ENCODE data around the gene SCO2.
A peak's percentile ranks its signal among the peaks of the same experiment; 100 is the strongest.

The SCO2 gene

GRCh38 chr22:50489363-50490243 is 35.8 kb downstream of the SCO2 start:
- DNase-seq: no peak

- DNase-seq: no peak
Observed at GRCh38 chr22:50488886-50489285, 36.5 kb downstream of the SCO2 start.

DNA sequence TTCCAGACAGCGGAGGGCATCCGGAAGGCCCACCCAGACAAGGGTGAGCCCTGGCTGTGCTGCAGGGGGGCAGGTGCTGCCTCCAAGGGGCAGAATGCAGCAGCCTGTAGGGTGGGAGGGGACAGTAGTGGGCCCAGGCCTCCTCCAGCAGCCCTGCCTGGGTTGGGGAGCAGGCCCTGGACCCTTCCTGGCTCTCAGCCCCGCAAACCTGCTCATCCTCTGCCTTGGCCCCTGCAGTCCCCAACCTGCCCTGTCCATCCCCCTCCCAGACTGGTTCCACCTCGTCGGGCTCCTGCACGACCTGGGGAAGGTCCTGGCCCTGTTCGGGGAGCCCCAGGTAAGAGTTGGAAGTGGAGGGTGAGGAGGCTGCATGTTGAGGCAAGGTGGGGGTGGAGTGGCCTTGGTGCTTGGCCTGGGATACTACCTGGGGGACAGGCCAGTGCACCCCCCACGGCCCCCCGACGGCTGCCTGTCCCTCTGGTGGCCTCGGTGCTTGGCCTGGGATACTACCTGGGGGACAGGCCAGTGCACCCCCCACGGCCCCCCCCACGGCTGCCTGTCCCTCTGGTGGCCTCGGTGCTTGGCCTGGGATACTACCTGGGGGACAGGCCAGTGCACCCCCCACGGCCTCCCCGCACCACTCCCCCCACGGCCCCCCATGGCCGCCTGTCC is 37.3 kb downstream of the SCO2 start:
- no peak for DNase-seq

DNA sequence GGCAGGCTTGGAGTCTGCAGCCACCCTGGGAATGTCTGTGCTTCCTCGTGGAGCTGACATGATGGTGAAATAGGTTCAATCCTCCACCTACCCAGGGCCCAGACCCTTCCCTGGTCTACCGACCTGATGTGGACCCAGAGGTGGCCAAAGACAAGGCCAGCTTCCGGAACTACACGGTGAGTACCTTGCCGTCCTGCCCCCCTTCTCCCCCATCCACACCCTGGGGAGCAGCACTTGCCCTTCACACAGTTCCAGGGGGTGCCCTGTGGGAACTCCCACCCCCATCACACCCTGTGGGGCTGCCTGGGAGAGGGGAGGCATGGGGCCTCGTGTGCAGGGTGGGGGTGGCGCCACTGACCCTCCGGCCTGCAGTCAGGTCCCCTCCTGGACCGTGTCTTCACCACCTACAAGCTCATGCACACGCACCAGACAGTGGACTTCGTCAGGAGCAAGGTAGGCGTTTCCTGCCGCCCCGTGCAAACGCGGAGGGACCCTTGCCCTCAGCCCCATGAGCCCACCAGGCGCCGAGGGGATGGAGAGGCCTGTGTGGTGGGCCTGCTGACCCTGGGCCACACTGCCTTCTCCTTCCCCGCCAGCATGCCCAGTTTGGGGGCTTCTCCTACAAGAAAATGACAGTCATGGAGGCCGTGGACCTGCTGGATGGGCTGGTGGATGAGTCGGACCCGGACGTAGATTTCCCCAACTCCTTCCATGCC is 38.0 kb downstream of the SCO2 start:
- DNase-seq: no peak

DNA sequence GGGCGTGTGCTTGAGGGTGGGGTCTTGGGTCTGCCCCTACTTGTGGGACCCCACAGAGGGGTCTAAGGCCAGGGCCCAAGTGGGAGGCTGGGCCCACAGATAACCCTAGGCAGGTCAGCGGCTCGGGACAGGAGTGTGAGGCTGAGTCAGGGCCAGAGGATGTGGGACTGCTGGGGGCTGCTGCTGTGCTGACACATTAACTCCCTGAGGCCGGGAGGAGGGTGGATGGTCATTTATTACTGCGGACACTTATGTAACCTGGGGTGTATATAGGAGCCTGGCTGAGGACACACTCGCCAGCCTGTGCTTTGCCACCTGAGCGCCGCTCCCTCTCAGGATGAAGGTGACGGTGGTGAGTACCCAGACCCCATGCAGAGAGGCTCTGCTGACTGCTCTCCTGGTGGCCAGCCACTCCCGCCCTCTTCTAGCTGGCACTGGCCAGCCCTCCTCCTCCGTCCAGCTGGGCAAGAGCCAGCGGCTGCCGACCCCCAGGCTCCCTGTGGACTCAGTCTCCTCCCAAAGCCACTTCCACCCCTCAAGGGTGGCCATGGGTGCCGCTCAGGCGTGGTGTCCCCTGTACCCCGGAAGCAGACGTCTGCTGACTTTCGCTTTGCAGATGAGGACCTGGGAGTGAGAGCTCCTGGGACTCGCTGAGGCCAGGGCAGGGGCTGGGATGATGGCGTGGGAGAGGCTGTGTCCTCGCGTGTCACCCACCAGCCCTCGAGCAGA is 38.7 kb downstream of the SCO2 start, which contains the start of gene MIOX:
Gene MIOX (plus strand): TSS at position 299 of the 729 bp plus-strand sequence. CDS start 39 bp downstream, at position 338.
- no peak for DNase-seq

- no peak for DNase-seq
Observed at GRCh38 chr22:50485221-50486131, 39.9 kb downstream of the SCO2 start.

GRCh38 chr22:50483977-50484853 is 41.2 kb downstream of the SCO2 start:
- DNase-seq: no peak

DNA sequence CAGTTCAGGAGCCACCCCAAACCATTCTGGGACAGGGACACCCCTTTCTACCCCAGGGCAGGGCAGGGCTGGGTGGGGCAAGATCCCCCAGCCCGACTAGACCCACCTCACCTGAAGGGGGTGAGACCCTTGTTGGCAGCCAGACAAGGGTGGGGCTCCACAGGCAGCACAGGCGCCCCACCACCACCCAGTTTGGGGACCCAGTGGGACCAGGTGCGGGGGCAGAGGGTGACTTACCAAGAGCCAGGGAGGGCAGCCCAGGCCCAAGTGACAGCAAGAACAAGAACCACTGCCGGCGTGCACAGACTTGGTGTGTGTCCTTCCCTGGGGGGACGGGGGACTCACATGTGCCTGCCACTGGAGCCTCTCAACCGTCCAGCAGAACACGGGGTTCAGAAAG is 41.8 kb downstream of the SCO2 start:
- DNase-seq: no peak

DNA sequence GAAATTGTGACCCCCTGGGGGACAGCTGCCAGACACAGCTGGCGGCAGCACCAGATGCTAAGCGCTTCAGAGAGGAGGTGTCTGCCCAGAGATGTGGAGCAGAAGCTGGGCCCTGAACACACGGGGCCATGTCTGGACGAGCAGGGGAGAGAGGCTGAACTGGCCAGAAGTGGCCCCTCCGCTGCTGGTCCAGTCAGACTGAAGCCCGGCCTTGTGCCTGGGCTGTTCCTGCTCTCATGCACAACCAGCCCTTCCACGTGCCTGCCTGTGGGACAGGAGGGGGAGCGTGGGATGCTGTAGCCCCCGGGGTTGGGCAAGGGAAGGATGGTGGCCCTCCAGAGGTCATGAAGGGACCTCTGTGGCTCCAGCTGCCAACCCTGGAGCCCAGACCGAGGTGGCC is 42.3 kb downstream of the SCO2 start:
- DNase-seq: no peak

DNA sequence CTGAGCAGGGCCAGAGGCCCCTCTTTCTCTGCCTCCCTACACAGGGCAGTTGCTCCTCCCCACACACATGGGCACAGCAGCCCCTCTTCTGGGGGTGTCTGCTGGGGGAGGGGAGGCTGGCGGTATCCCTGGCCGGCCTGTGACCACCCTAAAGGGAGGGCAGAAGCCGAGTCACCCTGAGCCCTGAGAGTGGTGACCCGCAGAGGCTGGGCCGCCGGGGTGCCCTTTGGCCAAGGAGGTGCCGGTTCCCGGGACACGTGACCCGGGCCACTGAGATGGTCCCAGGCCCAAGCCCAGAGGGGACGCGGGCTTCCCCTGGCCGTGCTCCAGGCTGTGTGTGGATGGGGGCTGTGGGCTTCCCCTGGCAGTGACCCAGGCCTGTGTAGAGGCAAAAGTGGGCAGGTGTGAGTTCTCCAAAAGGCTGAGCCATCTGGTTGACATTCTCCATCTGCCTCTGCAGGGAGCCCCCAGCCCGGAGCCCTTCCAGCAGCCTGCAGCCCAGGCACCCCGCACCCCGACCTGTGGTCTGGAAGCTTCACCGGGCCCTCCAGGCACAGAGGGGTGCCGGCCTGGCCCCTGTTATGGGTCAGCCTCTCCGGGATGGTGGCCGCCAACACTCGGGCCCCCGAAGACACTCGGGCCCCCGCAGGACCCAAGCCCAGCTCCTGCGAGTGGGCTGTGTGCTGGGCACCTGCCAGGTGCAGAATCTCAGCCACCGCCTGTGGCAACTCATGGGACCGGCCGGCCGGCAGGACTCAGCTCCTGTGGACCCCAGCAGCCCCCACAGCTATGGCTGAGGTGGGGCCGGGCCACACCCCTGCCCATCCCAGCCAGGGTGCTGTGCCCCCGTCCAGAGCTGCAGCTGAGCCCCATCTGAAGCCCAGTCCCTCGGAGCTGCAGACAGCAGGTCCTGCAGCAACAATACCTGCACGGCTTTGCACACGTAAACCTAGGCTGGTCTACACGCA is 43.0 kb downstream of the SCO2 start:
- DNase-seq: no peak

DNA sequence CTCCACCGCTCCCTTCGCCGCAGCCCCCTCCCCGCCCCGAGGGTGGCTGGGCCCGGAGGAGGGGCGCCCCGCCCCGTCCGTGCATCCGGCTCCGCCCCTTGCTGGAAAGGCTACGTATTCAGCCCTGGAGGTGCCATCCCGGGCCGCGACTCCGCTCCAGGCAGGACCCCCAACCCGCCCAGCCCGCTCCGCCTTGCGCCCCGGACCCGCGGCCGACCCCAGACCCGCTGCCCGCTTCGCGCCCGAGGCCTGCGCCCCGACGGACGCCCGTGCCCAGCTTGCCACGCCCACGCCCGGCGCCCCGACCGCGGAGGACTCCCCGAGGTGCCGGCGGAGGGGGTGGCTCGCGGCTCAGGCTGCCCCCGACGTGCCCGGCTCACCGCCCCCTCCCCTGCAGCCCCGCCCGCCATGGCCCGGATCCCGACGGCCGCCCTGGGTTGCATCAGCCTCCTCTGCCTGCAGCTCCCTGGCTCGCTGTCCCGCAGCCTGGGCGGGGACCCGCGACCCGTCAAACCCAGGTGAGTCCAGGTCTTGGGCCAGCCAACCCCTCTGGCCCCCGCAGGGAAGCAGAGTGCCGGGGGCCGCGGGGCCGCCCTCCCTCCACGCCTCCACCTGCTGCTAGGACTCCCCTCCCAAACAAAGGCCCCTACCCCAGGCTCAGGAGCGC is 43.8 kb downstream of the SCO2 start, which contains the start of gene ADM2:
Gene ADM2 (plus strand): TSS at position 104 of the 667 bp plus-strand sequence. CDS start 305 bp downstream, at position 409.
- DNase-seq: peak; percentile 57 to 59

GRCh38 chr22:50481045-50481439 is 44.4 kb downstream of the SCO2 start:
- DNase-seq: no peak

GRCh38 chr22:50479721-50480120 is 45.7 kb downstream of the SCO2 start:
- DNase-seq: no peak

GRCh38 chr22:50477923-50478322 is 47.5 kb downstream of the SCO2 start:
- no peak for DNase-seq

DNA sequence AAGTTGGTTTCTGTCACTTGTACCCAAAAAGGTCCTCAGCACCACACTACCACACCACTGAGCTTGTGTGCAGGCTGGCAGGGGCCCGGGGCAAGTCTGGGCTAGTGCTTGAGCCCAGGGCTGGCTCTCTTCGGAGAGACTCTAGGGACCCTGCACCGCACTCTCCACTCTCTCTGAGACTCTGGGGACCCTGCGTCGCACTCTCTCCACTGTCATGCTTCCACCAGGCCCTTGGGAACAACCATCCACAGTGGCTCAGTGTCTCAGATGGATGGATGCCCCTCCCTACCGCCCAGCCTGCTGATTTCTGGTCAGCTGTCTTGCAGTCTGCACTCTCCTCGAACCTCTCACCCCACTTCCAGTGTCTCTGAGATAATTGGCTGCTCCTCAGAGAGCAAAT is 48.5 kb downstream of the SCO2 start:
- DNase-seq: no peak

- no peak for DNase-seq
Observed at GRCh38 chr22:50475652-50476002, 49.8 kb downstream of the SCO2 start.

DNA sequence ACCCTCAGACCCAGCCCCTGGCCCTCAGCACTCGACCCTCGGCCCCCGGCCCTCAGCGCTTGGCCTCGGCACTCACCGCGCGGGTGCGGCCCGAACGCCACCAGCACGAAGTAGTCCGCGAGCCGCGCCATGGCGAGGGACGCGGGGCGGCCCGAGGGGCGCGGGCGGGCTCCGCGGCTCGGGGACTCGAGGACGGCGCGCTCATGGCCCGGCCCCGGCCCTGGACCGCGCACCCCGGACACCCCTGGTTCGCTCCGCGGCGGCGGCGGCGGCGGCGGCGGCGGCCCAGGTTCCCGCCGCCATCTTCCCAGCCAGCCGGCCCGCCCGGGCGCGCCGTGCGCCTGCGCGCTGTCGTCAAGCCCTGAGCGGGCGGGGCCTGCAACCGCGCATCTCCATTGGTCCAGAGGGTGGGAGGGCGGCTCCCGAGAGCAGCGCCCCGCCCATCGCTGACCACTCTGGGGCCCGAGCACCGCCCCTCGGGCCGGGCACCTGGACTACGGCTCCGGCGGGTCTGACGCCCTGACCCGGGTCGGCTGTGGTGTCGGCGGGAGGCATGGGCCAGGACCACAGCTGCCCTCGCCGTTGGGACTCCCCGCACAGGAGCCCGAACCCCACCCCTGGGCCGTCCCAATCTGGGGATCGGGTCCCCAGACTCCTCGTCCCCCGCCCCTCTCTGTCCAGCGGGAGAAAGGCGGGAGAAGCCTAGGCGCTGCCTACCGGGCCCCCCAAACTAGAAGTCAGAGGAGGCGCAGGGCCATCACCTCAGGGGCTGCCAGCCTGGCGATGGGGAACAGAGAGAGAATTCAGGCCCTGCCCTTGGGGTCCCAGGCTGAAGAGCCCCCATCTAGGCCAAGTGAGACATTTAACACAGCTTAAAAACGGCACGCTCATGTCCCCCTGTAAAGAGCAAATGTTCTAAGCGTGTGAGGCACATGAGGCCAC is 50.4 kb downstream of the SCO2 start, which contains the start of gene SBF1:
Gene SBF1 (minus strand): TSS at position 326 of the 942 bp plus-strand sequence. CDS start 195 bp downstream, at position 131.
- DNase-seq: peak; percentile 82 to 88
